ENCODE measurements around the gene TMEM59L. TPM values are rescaled to one million over a fixed set of nuclear protein-coding genes. Genes with fewer than 3 reads are reported as not detected.
"Not testable (repeated sequence)": the region's sequence is repeated elsewhere in the genome, so short reads cannot be mapped to it uniquely, and the experiment has no call there.

TMEM59L gene
- total and polyA plus RNA-seq, 12 donors = 0.89 to 14.5 (median 5.4) TPM

GRCh38 chr19:18599485-18599884 lies 13.2 kb upstream of the TMEM59L start:
- Histone ChIP-seq H3K4me1 (replicated peaks in 1 of 2) (peaks cover 0 to 13% of the 10 kb centered on the region in 2 donors), H3K4me3 (no peak overlapping the region), H3K36me3 (replicated peaks in 1 of 2) (no peaks in the 10 kb centered on the region), H3K27me3 (peaks cover 13% of the 10 kb centered on the region), H3K27ac (no peak overlapping the region), H3K9me3 (replicated peaks in 1 of 3) (no peaks in the 10 kb centered on the region)
- intact Hi-C loops (cut with DNase I) = loop anchor here in 1 of 2 donors (10.0 kb wide), 2 partner anchors 145 to 245 kb away; no protein-coding TSS in a partner anchor
- WGBS, 4 donors = 83 to 88% (median 85%) methylated on average over 3 to 20 of the region's 20 CpGs
- no peak for DNase-seq
- no peak for TF ChIP-seq CTCF (IDR thresholded peaks at IDR 0.05)
- TF ChIP-seq POLR2A (IDR thresholded peaks at IDR 0.05) = no peak

- H3K9me3 ChIP-seq (replicated peaks in 1 of 3); H3K4me1 ChIP-seq (replicated peaks in 1 of 2); H3K27ac ChIP-seq; DNase-seq; H3K4me3 ChIP-seq; intact Hi-C loops (cut with DNase I); H3K36me3 ChIP-seq (replicated peaks in 1 of 2): not testable (repeated sequence)
- H3K27me3 ChIP-seq = peaks cover 25% of the 10 kb centered on the region
- WGBS, 4 donors = 87 to 90% (median 89%) methylated on average over 15 of the region's 15 CpGs
Observed at GRCh38 chr19:18600692-18601397, 11.8 kb upstream of the TMEM59L start.

- WGBS, 4 donors = 78 to 88% (median 84%) methylated on average over 3 to 4 of the region's 4 CpGs
- no peak overlapping the region for H3K4me3 ChIP-seq
- intact Hi-C loops (cut with DNase I) = no loop called here
- peaks cover 31% of the 10 kb centered on the region for H3K27me3 ChIP-seq
- no peak for TF ChIP-seq CTCF (IDR thresholded peaks at IDR 0.05)
- no peak for TF ChIP-seq POLR2A (IDR thresholded peaks at IDR 0.05)
- no peak for DNase-seq
- no peaks in the 10 kb centered on the region for H3K9me3 ChIP-seq (replicated peaks in 1 of 3)
- H3K4me1 ChIP-seq (replicated peaks in 1 of 2) = peaks cover 0 to 2% of the 10 kb centered on the region in 2 donors
- H3K27ac ChIP-seq = no peak overlapping the region
- no peaks in the 10 kb centered on the region for H3K36me3 ChIP-seq (replicated peaks in 1 of 2)
Observed at GRCh38 chr19:18601875-18602274, 10.8 kb upstream of the TMEM59L start.

DNA sequence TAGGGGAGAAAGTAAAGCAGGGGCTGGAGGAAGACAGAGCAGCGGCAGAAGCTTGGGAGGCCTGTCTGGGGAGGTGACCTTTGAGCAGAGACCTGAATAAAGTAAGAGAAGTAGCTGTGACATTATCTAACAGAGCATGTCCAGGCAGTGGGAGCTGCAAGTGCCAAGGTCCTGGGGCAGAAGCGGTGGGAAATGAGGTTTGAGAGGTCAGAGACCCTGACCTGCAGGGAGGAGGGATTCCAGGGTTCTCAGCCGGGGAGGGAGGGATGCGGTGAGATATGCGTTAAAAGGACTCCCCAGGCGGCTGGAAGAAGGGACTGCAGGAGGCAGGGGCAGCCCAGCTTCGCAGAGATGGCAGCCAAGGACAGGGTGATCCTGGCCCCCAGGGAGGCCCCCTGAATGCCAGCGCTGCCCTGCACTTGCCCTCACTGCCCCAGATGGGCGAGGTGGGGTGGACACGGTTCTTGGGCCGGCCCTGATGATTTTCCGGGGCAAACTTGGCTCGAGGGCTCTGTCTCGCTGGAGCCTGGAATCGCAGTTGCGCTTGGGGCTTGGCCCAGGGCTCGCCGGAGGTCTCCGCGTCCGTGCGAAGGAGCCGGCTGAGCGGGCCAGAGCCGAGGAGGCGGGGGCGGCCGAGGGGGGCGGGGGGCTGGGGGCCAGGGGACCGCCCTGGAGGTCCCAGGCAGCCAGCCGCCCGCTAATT lies 9.3 kb upstream of the TMEM59L start:
- peaks cover 44% of the 10 kb centered on the region for H3K27me3 ChIP-seq
- 11 to 23% (median 13%) methylated on average over 7 to 32 of the region's 32 CpGs for WGBS, 4 donors
- H3K9me3 ChIP-seq (replicated peaks in 1 of 3) = no peaks in the 10 kb centered on the region
- H3K4me1 ChIP-seq (replicated peaks in 1 of 2) = peaks cover 0 to 5% of the 10 kb centered on the region in 2 donors
- no peak overlapping the region for H3K27ac ChIP-seq
- no peaks in the 10 kb centered on the region for H3K36me3 ChIP-seq (replicated peaks in 1 of 2)
- intact Hi-C loops (cut with DNase I) = no loop called here
- TF ChIP-seq POLR2A (IDR thresholded peaks at IDR 0.05) = no peak
- TF ChIP-seq CTCF (IDR thresholded peaks at IDR 0.05) = peak in 4 of 6 experiments; percentile 9 to 37 (median 25)
- H3K4me3 ChIP-seq = no peak overlapping the region
- DNase-seq = no peak

Measured in adrenal gland (tissue), 12 donors.